NCI-H2029 treated with DMSO at 0.1 percent for 48 hours (cell line): ENCODE measurements around the gene OPTC.
"Not testable (repeated sequence)": the region's sequence is repeated elsewhere in the genome, so short reads cannot be mapped to it uniquely, and the experiment has no call there.

Experiments used
- DNase-seq: peaks from one replicate; lab custom pipeline; 2025; lab: John Stamatoyannopoulos, UW

OPTC gene

DNA sequence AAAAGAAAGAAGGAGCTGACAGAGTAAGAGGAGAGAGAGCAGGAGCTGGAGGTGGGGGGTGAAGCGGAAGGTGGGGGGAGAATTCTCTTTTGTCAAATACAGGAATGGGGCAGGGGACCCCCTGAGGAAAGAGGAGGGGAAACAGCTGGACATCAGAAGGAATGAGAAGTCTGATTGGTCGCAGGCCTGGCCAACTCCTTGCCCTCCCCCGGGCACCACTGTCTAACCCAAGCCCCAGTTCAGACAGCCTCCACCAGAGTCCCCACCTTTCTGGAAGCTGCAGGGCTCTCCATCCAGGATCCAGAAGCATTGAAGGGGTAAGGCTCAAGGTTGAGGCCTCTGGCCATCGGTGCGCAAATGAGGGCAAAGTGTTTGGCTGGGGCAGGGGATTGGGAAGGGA, at the start of gene OPTC:
Gene OPTC, plus strand, starts transcription at position 253 of the 400 bp plus-strand sequence. CDS start 1,853 bp downstream, outside the sequence.
- DNase-seq: no peak

DNA sequence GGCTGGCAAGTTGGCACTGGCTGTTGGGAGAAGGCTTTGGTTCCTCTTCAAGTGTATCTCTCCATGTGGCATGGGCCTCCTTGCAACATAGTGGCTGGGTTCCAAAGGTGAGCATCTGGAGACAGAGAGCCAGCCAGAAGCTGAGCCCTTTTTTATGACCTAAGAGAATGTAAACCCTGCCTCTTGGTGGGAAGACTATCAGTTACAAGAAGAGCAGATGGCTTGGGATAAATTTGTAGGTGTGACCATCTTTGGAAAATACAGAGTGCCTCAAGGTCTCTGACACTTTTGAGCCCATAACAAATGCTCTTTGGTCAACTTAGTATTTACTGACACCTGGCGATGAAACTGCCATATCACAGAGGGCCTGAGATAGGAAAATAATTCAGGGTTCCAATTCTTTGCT, 49.8 kb upstream of the OPTC start:
- DNase-seq: no peak

GRCh38 chr1:203447151-203447550, 46.8 kb upstream of the OPTC start:
- no peak for DNase-seq

- DNase-seq: not testable (repeated sequence)
These were observed 46.4 kb upstream of the OPTC start for GRCh38 chr1:203447598-203447997.

DNA sequence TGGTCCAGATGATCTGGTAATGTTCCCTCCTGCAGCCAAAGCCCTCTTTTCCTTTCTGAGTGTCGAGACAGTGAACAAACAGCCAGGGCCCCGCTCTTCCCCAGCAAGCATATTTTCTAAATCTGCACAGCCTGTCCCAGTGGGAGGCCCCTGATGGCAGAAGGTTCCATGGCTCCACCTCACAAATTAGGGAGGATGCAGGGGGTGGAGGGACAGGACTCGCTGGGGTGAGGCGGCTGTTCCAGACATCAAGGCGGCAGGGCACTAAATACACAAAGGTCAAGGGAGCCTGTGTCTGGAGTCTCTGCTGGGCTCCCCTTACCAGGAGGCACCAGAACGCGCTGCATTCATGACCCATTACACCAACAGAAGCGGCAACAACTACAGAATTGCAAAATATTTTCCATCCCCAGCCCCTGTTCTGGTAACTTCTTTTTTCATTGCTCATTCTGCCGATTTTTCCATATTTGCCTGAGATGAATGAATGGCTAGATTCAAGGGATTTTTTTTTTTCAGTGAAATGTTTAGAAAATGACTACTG, 45.4 kb upstream of the OPTC start:
- no peak for DNase-seq

DNA sequence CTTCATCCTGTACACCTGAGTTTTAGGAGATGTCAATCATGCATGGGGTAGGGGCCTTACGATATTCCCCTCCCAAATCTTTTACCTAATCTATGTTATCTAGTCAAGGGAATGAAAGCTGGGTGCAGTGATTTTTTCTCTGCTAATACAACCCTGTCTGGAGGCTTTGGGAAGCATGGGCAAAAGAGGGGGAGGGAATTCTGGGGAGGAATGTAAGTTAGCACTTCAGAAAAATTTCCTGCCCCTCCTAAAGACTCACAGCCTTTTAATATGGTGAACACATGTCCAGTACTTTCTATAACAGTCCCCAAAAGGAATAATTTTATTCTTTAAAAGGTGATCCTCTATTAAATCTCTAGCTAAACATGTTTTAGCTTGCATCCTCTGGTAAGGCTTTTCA, 44.0 kb upstream of the OPTC start:
- no peak for DNase-seq

GRCh38 chr1:203450479-203451149, 43.3 kb upstream of the OPTC start:
- no peak for DNase-seq

GRCh38 chr1:203451836-203452784, 41.8 kb upstream of the OPTC start:
- DNase-seq: no peak

GRCh38 chr1:203453016-203453415, 40.9 kb upstream of the OPTC start:
- DNase-seq: no peak

DNA sequence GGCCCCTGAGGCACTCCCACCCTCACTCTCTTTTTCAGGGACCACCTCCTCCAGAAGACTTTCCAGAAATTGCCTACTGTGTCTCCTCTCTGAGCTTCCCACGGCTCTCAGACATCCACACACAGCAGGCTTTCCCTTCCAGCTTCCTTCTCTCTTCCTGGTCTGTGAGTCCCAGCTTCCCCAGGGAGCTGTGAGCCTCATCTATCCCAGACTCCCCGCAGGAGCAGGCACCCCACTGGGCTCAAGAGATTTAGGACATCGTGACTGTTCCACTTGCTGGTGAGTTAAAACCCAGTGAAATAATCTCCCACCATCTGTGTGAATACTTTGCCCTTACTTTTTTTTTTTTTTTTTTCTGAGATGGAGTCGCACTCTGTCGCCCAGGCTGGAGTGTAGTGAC, 40.3 kb upstream of the OPTC start:
- no peak for DNase-seq

DNA sequence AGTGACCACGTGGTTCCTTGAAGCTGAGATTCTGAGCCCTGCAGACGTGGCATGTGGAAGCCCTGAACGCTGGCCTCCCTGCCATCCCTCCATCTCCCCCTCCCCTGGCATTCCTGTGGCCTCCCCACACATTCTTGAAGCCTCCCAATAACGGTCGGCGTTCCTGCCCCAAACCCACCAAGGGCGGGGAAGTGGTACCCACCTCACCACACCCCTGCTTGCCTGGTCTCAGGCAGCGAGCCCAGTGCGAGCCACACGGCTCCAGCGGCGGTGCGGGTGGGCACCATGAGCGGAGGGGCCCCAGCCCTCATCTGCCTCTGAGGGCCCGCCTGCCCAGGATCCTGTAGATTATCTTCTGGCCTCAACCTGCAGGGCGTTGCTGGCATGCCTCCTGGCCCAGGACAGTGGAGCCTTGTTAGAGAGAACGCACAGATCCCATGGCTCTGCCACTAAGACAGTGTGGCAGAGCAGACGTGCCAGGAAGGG, 38.9 kb upstream of the OPTC start:
- no peak for DNase-seq

GRCh38 chr1:203455706-203456105, 38.2 kb upstream of the OPTC start:
- no peak for DNase-seq

- no peak for DNase-seq
These were observed 37.4 kb upstream of the OPTC start for GRCh38 chr1:203456577-203456976.

DNA sequence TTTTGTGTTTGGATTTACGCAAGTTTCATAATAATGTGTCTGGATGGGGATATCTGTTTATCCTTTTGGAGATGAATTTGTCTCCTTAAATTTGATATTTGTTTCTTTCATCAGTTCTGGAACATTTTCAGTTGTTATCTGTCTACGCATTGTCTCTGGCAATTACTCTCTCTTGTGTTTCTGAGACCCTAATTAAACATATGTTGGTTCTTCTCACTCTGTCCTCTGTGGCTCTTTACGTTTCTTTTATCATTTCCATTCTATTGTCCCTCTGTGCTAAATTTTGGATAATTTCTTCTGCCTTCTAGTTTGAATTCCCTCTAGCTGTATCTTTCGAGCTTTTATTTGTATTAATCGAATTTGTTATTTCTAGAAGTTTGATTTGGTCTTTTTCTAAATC, 35.9 kb upstream of the OPTC start:
- no peak for DNase-seq

GRCh38 chr1:203459671-203460201, 34.2 kb upstream of the OPTC start:
- DNase-seq: no peak

- DNase-seq: no peak
These were observed 32.2 kb upstream of the OPTC start for GRCh38 chr1:203461717-203462116.

DNA sequence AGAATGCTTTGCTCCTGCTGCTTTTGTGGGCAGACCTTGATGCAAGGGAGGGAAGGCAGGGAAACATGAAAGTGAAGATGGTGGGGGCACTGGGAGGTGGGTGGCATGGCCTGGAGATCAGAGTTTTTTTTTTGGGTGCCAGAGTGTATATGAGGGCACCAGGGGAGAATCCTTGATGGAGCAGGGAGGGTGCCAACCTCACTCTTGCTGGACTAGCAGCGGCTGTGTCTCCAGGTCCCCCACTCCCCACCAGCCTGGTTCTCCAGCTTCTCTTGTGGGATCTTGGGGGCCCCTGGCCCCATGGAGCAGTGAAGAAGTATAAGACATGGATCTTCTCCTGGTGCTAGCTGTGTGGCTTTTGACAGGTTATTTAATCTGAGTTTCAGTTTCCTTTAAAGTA, 31.8 kb upstream of the OPTC start:
- no peak for DNase-seq

GRCh38 chr1:203462878-203463277, 31.1 kb upstream of the OPTC start:
- DNase-seq: no peak

- no peak for DNase-seq
These were observed 30.4 kb upstream of the OPTC start for GRCh38 chr1:203463469-203464062.

DNA sequence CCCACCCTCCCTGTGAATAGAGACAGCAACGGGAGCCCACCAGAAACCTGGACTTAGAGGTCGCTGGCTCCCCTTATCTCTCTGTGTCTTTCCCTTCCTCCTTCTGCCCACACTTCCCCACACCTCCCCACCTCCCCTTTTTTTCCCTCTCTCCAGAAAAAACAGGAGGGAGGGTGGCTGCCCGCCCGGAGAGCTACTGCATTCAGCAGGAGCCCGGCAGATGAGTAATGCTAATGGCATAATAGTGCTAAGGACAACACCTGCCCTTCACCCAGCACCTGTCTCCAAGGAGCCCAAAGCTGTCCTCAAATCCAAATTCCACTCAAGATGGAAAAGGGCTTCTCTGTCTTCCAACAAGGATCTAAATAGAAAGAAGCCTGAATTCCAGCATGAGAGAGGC, 29.7 kb upstream of the OPTC start:
- DNase-seq: no peak

DNA sequence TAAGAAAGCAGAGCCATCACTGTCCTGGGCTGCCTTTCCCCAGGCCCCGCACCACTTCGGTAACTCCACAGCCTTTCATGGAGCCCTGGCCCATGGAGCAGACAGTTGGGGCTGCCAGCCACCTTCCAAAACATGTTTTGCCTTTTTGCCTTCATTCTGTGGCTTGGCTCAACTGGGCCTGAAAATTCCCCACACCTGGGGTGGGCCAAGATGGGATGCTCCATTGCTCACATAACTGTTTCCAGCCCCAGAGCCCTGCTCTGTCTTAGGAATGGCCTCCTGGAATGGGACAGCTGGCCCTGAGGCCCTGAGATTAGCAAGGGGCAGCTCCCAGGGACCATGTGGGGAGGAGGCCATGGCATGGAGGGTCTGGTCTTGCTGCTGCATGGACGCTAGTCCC, 29.2 kb upstream of the OPTC start:
- DNase-seq: no peak

- DNase-seq: no peak
These were observed 28.7 kb upstream of the OPTC start for GRCh38 chr1:203465146-203465798.
